Astrocyte of the cerebellum (primary cell): ENCODE results near the gene CACNA1D.
"Not testable (repeated sequence)": the region's sequence is repeated elsewhere in the genome, so short reads cannot be mapped to it uniquely, and the experiment has no call there.

Source experiments
- DNase-seq: peaks from one replicate; pipeline ENCODE4 v3.0.0-alpha.2; 2011; ENCODE audit warnings: low read depth
- H3K4me3 ChIP-seq: 2 replicates; pipeline ENCODE4 v1.5.1; 2011; ENCODE audit warnings: mild to moderate bottlenecking, low read depth, low read length, moderate library complexity
- in situ Hi-C: cut with HindIII; loops from 2 replicates; pipeline ENCODE4 v1.10.0; 2017; ENCODE audit warnings: low sequenced_read_pairs
- TF ChIP-seq, protein P1 (sequence below): IDR thresholded peaks from 2 replicates; pipeline ENCODE4 v1.5.1; 2012; ENCODE audit warnings: low read length, low read depth, moderate library complexity, mild to moderate bottlenecking; ENCODE audit errors: missing control alignments

Gene CACNA1D

DNA sequence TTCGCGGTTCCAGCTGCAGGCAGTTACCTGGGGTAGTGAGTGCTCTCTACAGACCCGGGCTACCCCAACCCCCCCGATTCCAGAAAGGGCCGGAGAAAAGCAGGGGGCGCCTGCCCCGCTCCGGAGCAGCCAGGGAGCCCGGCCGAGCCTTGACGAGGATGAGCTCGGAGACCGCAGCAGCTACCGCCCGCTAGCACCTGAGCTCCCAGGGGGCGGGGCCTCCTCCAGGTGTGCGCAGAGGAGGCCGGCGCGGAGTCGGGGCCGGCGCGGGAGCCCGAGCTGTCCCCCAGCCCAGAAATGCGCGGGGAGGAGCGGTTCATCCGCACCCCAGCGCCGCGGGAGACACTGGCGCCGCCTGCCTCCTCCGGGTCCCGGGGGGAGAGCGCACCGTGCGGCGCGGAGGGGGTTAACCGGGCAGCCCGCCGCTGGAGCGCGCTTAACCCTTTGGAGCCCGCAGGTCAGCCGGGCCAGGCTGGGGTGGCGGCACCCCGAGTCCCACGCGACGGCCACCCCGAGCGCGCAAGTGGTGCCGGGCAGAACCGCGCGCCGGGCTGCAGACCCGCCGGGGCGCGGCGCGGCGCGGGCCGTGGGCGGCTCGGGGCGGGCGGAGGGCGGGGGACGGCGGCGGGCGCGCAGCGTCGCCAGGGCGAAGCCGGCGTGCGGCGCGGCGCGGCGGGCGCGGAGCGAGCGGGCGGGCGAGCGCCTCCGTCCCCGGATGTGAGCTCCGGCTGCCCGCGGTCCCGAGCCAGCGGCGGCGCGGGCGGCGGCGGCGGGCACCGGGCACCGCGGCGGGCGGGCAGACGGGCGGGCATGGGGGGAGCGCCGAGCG is at the start of gene CACNA1D:
CACNA1D (plus strand) TSS at position 649 of the 829 bp plus-strand sequence. CDS start 556 bp downstream, outside the sequence.
- TF ChIP-seq, protein P1, sequence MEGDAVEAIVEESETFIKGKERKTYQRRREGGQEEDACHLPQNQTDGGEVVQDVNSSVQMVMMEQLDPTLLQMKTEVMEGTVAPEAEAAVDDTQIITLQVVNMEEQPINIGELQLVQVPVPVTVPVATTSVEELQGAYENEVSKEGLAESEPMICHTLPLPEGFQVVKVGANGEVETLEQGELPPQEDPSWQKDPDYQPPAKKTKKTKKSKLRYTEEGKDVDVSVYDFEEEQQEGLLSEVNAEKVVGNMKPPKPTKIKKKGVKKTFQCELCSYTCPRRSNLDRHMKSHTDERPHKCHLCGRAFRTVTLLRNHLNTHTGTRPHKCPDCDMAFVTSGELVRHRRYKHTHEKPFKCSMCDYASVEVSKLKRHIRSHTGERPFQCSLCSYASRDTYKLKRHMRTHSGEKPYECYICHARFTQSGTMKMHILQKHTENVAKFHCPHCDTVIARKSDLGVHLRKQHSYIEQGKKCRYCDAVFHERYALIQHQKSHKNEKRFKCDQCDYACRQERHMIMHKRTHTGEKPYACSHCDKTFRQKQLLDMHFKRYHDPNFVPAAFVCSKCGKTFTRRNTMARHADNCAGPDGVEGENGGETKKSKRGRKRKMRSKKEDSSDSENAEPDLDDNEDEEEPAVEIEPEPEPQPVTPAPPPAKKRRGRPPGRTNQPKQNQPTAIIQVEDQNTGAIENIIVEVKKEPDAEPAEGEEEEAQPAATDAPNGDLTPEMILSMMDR = no peak
- in situ Hi-C loops = no loop called here
- H3K4me3 ChIP-seq = peak within 1 kb of the TSS; percentile 40
- no peak for DNase-seq

DNA sequence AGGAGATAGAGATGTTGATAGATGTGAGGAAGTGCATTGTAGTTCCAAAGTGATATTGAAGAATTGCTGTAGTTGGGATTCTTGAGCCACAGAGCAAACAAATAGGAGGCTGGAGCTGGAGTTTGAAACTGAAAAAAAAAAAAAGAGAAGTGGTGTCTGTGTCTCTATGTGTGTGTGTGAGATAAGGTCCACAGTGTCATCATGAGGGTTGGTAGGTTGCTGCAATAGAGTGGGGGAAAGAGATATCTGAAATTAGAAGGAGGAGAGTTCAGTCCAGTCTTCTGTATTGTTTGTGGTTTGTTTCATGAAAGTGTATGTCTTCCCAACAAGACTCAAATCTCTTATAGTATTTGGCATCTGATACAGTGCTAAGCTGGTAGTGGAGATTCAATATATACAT is 37.3 kb upstream of the CACNA1D start:
- no peak overlapping the region for H3K4me3 ChIP-seq
- no peak for DNase-seq
- TF ChIP-seq, protein P1 = no peak
- in situ Hi-C loops = no loop called here

DNA sequence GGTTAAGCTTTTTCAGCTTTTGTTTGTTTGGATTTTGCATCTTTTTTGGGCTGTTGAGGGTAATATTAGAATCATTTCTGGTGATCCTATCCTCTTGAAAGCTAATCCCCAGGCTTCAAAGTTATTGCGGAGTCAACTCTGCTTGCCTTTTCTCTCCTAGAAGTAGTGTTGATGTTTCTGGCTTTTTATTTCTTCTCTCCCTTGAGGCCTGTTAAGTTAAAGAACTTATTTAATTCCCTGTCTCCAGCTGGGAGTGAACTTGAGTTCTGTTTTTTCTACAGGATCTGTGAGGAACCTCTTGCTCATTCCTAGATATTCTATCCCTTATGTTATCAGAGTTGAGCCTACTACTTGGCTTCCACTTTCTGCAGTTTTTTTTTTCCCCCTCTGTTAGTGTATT is 34.1 kb upstream of the CACNA1D start:
- DNase-seq = no peak
- H3K4me3 ChIP-seq = no peak overlapping the region
- TF ChIP-seq, protein P1 = no peak
- in situ Hi-C loops = no loop called here

DNA sequence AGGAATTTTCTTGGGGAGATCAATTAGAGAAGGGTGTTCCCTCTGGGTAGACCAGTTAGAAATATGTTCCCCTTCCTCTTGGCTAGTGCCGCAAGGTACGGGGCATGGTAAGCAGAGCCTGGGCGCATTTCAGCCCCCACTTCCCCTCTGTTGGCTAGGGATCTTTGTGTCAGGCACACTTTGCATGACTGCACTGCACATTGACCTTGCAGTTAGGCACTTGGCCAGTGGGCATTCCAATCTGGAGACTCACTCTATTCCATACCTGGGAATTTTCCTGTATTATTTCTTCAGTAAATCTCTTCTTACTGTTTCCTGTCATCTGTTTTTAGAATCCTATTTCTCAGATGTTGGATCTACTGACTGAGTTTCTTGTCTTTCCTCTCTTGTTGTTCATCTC is 30.0 kb upstream of the CACNA1D start:
- DNase-seq = no peak
- H3K4me3 ChIP-seq = no peak overlapping the region
- in situ Hi-C loops = no loop called here
- TF ChIP-seq, protein P1 = no peak

DNA sequence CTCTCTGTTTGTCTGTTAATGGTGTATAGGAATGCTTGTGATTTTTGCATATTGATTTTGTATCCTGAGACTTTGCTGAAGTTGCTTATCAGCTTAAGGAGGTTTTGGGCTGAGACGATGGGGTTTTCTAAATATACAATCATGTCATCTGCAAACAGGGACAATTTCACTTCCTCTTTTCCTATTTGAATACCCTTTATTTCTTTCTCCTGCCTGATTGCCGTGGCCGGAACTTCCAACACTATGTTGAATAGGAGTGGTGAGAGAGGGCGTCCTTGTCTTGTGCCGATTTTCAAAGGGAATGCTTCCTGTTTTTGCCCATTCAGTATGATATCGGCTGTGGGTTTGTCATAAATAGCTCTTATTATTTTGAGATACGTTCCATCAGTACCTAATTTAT is 24.7 kb upstream of the CACNA1D start:
- DNase-seq, in situ Hi-C loops, H3K4me3 ChIP-seq: not testable (repeated sequence)

DNA sequence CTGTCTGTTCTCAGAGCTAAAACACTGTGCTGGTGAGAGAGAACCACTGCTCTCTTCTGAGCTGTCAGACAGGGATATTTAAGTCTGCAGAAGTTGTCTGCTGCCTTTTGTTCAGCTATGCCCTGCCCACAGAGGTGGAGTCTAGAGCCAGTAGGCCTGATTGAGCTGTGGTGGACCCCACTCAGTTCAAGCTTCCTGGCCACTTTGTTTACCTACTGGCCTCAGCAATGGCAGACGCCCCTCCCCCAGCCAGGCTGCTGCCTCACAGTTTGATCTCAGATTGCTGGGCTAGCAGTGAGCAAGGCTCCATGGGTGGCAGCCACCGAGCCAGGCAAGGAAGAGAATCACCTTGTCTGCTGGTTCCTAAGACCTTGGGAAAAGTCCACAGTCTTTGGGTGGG is 21.0 kb upstream of the CACNA1D start:
- in situ Hi-C loops = no loop called here
- TF ChIP-seq, protein P1 = no peak
- no peak for DNase-seq
- no peak overlapping the region for H3K4me3 ChIP-seq

DNA sequence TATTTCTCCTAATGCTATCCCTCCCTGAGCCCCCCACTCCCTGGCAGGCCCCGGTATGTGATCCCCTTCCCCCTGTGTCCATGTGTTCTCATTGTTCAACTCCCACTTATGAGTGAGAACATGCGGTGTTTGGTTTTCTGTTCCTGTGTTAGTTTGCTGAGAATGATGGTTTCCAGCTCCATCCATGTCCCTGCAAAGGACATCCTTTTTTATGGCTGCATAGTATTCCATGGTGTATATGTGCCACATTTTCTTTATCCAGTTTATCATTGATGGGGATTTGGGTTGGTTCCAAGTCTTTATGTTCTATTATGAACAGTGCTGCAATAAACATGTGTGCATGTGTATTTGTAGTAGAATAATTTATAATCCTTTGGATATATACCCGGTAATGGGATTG is 18.0 kb upstream of the CACNA1D start:
- H3K4me3 ChIP-seq, DNase-seq, in situ Hi-C loops: not testable (repeated sequence)

DNA sequence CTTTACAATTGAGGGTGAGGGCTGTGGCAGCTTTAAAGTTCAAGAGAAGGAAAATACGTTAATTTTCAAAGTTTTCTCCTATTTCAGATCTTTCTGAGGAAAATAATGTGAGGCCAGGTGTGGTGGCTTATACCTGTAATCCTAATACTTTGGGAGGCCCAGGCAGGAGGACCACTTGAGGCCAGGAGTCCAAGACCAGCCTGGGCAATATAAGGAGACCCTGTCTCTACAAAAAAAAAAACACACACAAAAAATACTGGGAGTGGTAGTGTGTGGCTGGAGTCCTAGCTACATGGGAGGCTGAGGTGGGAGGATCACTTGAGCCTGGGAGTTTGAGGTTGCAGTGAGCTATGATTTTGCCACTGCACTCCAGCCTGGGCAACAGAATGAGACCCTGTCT is 16.7 kb upstream of the CACNA1D start:
- in situ Hi-C loops, DNase-seq, H3K4me3 ChIP-seq: not testable (repeated sequence)
